NK-92 (cell line): Measurements from ENCODE around the gene CCR5AS.

ENCODE experiments used
- DNase-seq: peaks from one replicate; lab custom pipeline; 2025; ENCODE audit not compliant: unreplicated experiment; lab: John Stamatoyannopoulos, UW

CCR5AS gene

DNA sequence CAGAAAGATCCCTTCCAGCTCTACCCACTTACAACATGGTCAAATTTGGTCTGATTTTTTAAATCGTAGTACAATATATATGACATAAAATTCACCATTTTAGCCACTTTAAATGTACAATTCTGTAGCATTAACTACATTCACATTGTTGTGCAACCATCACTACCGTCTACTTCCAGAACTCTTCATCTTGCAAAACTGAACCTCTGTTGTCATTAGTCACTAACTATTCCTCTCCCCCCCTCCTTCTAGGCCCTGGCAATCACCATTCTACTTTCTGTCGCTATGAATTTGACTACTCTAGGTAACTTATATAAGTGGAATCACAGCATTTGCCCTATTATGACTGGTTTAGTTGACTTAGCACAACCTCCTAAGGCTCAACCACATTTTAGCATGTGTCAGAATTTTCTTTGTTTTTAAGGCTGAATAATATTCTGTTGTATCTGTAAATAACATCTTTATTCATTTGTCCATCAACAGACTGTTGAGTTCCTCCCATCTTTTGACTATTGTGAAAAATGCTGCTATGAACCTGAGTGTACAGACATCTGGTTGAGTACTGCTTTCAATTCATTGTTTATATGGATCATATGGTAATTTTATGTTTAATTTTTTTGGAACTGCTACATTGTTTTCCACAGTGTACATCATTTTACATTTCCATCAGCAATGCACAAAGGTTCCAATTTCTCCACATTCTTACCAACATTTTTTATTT, 88.5 kb downstream of the CCR5AS start:
- no peak for DNase-seq

DNA sequence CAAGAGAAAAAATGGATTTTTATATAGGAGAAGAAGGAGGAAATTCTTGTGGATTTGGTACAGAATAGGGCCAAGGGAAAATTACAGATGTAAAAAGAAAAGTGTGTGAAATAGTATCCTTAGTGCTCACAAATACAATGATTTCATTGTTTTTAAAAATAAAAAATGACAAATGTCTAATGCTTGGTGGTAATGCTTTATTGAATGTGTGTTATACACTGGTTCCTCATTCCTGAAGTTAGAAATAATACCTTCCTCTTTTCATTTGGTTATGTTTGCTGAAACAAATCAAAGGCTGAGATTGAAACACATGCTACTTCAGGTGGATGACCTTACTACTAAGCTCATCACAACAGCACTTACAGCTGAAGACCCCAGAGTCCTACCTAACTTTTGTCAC, 90.7 kb downstream of the CCR5AS start:
- DNase-seq: no peak

DNA sequence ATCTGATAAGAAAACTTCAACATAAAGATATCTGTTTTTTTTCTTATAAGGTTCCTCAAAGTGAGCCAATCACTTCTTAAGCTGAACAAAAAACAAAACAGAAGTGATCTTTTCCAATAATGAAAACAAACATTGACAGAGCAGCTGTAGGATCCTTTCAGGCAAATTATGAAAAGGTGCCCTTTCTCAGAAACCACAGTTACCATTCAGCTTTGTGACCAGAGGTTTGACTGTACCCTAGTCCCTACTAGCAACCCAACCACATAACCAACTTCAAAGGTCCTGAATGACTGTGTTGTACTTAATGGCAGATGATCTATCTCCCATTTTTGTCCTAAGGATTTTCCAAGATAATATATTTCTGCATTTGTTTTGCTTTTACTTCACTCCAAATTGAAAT, 92.3 kb downstream of the CCR5AS start:
- no peak for DNase-seq
